Neural cell (in vitro differentiated cells): ENCODE results near the gene CELF5. TPM values are rescaled to one million over a fixed set of nuclear protein-coding genes. Genes with fewer than 3 reads are reported as not detected.

Source experiments
- H2AFZ ChIP-seq: fragments of 200-600, 300-800 bp; sonication (generic), shearing (Covaris generic); 2 replicates; pipeline ENCODE4 v1.6.0; 2014; ENCODE audit warnings: low read depth, mild to moderate bottlenecking, antibody characterized with exemption, low read length, moderate library complexity
- H3F3A ChIP-seq: fragments of 200-600 bp; shearing (Covaris generic); 2 replicates; pipeline ENCODE4 v1.6.1; 2016; ENCODE audit warnings: mild to moderate bottlenecking, moderate library complexity, mixed read lengths, antibody characterized with exemption, low read length; ENCODE audit not compliant: insufficient read depth, poor library complexity, severe bottlenecking
- H3K27ac ChIP-seq: fragments of 200-600, 300-800 bp; sonication (generic), shearing (Covaris generic); 2 replicates; pipeline ENCODE4 v1.5.1; 2014; ENCODE audit warnings: mild to moderate bottlenecking, low read length, moderate library complexity
- H3K27me3 ChIP-seq: fragments of 300-800, 200-600 bp; sonication (generic), shearing (Covaris generic); 2 replicates; pipeline ENCODE4 v1.6.0; 2014; ENCODE audit warnings: mild to moderate bottlenecking, low read depth, low read length, moderate library complexity; ENCODE audit not compliant: insufficient read depth
- H3K36me3 ChIP-seq: fragments of 300-800, 200-600 bp; sonication (generic), shearing (Covaris generic); 2 replicates; pipeline ENCODE4 v1.5.1; 2014; ENCODE audit warnings: mild to moderate bottlenecking, antibody characterized with exemption, low read length, moderate library complexity; ENCODE audit not compliant: insufficient read depth
- H3K4me2 ChIP-seq: fragments of 300-800, 200-600 bp; sonication (generic), shearing (Covaris generic); 2 replicates; pipeline ENCODE4 v1.6.0; 2014; ENCODE audit warnings: mild to moderate bottlenecking, low read length
- H3K4me3 ChIP-seq: fragments of 300-800, 200-600 bp; sonication (generic), shearing (Covaris generic); 2 replicates; pipeline ENCODE4 v1.5.1; 2014; ENCODE audit warnings: mild to moderate bottlenecking, low read length, moderate library complexity
- H3K79me2 ChIP-seq: fragments of 200-600 bp; shearing (Covaris generic); replicated peaks from 2 replicates; pipeline ENCODE4 v1.6.0; 2014; ENCODE audit warnings: mild to moderate bottlenecking, low read length, moderate library complexity; ENCODE audit not compliant: insufficient read depth
- H3K9ac ChIP-seq: fragments of 300-800, 200-600 bp; sonication (generic), shearing (Covaris generic); 2 replicates; pipeline ENCODE4 v1.6.1; 2016; ENCODE audit warnings: mild to moderate bottlenecking, low read length, mixed read lengths
- H3K9me2 ChIP-seq: fragments of 200-600 bp; shearing (Covaris generic); 2 replicates; pipeline ENCODE4 v1.6.1; 2016; ENCODE audit warnings: mild to moderate bottlenecking, low read length, mixed read lengths; ENCODE audit not compliant: insufficient read depth
- H3K9me3 ChIP-seq: fragments of 200-600, 300-800 bp; sonication (generic), shearing (Covaris generic); 2 replicates; pipeline ENCODE4 v1.6.1; 2016; ENCODE audit warnings: mild to moderate bottlenecking, mixed run types, low read length, moderate library complexity, mixed read lengths
- H4K20me1 ChIP-seq: fragments of 200-600 bp; shearing (Covaris generic); 2 replicates; pipeline ENCODE4 v1.6.1; 2016; ENCODE audit warnings: mild to moderate bottlenecking, mixed run types; ENCODE audit not compliant: insufficient read depth
- EP300 ChIP-seq: fragments of 450-650 bp; conservative IDR thresholded peaks from 2 replicates; pipeline ENCODE4 v1.6.1; 2014; ENCODE audit warnings: antibody characterized with exemption, mild to moderate bottlenecking, moderate library complexity; ENCODE audit not compliant: poor library complexity, severe bottlenecking
- MXI1 ChIP-seq: fragments of 450-650 bp; conservative IDR thresholded peaks from 2 replicates; pipeline ENCODE4 v1.6.1; 2014; ENCODE audit warnings: antibody characterized with exemption, mild to moderate bottlenecking; ENCODE audit not compliant: poor library complexity, severe bottlenecking
- POLR2AphosphoS5 ChIP-seq: IDR thresholded peaks from 2 replicates; pipeline ENCODE4 v1.6.1; 2012
- RAD21 ChIP-seq: fragments of 450-650 bp; conservative IDR thresholded peaks from 2 replicates; pipeline ENCODE4 v1.6.1; 2014; ENCODE audit warnings: antibody characterized with exemption, mild to moderate bottlenecking, moderate library complexity
- TAF1 ChIP-seq: IDR thresholded peaks from 2 replicates; pipeline ENCODE4 v1.6.1; 2012; ENCODE audit warnings: low read depth
- polyA plus RNA-seq: library from polyadenylated mRNA; depleted of rRNA; stranded (reverse); fragments of >200 nt; gene quantifications from 2 replicates; pipeline ENCODE4 v1.2.3, GENCODE V29; 2014
- TF ChIP-seq, protein P1 (sequence below): fragments of 450-650 bp; IDR thresholded peaks from 2 replicates; pipeline ENCODE4 v1.5.1; 2014; ENCODE audit warnings: antibody characterized with exemption, mild to moderate bottlenecking, moderate library complexity; ENCODE audit not compliant: poor library complexity, severe bottlenecking
- TF ChIP-seq, protein P2 (sequence below): IDR thresholded peaks from 2 replicates; pipeline ENCODE4 v1.6.1; 2012; ENCODE audit warnings: borderline replicate concordance

The CELF5 gene
- polyA plus RNA-seq, 1 donor from 2014 or later: 130 TPM

DNA sequence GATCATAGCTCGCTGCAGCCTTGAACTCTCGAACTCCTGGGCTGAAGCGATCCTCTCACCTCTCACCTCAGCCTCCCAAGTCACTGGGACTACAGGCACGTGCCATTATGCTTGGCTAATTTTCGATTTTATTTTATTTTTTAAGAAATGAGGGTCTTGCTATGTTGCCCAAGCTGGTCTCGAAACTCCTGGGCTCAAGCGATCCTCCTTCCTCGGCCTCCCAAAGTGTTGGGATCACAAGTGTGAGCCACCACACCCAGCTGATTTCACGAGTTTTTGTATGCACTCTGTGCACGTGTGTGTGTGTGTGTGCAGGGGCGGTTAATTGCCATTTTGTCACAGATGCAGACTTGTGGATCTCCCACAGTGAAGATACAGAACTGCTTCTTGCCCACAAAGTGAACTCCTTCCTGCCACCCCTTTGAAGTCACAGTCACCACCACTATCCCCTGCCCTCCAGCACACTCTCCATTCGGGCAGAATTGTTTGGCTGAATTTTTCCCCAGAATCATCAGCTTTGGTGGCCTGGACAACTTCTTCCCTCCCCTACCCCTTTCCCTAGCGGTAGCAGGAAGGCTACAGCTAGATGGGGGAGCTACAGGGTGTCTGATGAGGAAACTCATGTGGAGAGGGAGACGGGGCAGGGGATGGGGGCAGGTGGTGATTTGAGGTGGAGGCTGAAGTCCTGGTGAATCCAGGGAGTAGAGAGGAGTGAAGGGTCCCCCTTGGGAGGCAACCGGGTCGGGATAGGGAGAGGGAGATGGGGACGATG is 59.6 kb downstream of the CELF5 start:
- Histone ChIP-seq H3K27ac (no peak overlapping the region), H3K9ac (no peak overlapping the region), H3K36me3 (peaks cover 8% of the 10 kb centered on the region), H3F3A (no peaks in the 10 kb centered on the region), H4K20me1 (no peaks in the 10 kb centered on the region), H3K9me3 (no peaks in the 10 kb centered on the region), H3K79me2 (no peaks in the 10 kb centered on the region), H2AFZ (no peak overlapping the region), H3K9me2 (no peaks in the 10 kb centered on the region), H3K4me3 (no peak overlapping the region), H3K27me3 (no peaks in the 10 kb centered on the region), H3K4me2 (no peak overlapping the region)
- no peak for TF ChIP-seq POLR2AphosphoS5
- no peak for TF ChIP-seq TAF1
- no peak for TF ChIP-seq MXI1
- no peak for TF ChIP-seq EP300

DNA sequence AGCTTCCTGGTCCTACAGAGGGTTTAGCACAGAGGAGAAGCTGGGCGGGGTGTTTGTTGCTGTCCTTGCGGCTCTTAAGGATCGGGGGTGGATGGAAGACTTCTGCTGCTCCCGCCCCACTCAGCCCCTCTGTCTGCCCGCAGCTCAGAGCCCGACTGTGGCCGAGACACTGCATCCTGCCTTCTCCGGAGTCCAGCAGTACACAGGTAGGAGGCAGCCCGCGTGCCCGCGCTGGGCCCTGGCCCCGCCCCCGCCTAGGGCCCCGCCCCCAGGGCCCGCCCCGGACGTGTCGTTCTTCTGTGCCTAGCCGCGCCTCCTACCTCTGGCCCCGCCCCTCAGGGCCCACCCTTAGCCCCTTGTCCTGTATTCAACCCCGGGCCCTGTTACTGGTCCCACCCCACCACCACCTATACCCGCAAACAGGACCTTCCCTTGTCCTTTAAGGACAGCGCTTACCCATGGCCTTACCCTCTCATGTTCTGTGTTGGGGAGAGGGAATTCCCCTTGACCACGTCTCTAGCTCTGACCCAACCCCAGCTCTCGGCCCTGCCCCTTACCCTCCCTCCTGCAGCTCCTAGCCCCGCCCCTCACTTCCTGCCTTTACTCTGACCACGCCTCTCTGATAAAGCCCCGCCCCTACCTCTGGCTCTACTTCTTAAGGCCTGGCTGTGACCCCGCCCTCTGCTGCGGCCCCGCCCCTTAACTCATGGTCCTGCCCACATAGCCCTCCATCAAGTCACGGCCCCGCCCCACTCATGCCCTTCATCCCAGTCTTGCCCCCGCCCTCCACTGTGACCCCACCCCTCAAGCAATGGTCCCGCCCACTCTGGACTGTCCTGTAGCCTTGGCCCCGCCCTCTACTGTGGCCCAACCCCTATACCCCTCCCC is 60.5 kb downstream of the CELF5 start:
- Histone ChIP-seq H3K9me3 (no peaks in the 10 kb centered on the region), H3K36me3 (peaks cover 8% of the 10 kb centered on the region), H3K4me2 (no peak overlapping the region), H3K27me3 (no peaks in the 10 kb centered on the region), H3F3A (no peaks in the 10 kb centered on the region), H2AFZ (no peak overlapping the region), H3K4me3 (no peak overlapping the region), H3K9me2 (no peaks in the 10 kb centered on the region), H3K79me2 (no peaks in the 10 kb centered on the region), H4K20me1 (no peaks in the 10 kb centered on the region), H3K9ac (no peak overlapping the region), H3K27ac (no peak overlapping the region)
- no peak for TF ChIP-seq RAD21
- TF ChIP-seq, protein P1, sequence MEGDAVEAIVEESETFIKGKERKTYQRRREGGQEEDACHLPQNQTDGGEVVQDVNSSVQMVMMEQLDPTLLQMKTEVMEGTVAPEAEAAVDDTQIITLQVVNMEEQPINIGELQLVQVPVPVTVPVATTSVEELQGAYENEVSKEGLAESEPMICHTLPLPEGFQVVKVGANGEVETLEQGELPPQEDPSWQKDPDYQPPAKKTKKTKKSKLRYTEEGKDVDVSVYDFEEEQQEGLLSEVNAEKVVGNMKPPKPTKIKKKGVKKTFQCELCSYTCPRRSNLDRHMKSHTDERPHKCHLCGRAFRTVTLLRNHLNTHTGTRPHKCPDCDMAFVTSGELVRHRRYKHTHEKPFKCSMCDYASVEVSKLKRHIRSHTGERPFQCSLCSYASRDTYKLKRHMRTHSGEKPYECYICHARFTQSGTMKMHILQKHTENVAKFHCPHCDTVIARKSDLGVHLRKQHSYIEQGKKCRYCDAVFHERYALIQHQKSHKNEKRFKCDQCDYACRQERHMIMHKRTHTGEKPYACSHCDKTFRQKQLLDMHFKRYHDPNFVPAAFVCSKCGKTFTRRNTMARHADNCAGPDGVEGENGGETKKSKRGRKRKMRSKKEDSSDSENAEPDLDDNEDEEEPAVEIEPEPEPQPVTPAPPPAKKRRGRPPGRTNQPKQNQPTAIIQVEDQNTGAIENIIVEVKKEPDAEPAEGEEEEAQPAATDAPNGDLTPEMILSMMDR: no peak
- TF ChIP-seq MXI1: no peak

DNA sequence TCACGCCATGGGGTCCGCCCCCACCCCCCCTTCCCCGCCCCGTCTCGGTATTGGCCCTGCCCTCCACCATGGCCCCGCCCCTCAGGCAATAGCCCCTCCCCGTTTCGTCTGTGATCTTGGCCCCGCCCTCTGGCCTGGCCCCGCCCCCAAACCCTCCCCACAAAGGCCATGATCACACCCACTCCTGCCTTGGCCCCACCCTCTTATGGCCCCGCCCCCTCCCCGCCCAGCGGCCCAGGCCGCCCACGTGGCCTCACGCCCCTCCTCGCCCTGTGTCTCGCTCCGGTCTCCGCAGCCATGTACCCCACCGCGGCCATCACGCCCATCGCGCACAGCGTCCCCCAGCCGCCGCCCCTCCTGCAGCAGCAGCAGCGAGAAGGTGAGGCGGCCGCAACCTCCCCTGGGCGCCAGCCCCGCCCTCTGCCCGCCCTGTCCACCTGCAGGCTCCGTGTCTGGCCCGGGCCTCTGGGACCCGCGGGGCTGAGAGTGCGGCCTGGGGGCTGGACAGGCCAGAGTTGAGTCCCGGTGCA is 61.3 kb downstream of the CELF5 start:
- Histone ChIP-seq H3K4me3 (no peak overlapping the region), H3K27me3 (no peaks in the 10 kb centered on the region), H2AFZ (no peak overlapping the region), H3F3A (no peaks in the 10 kb centered on the region), H3K9me2 (no peaks in the 10 kb centered on the region), H3K9me3 (no peaks in the 10 kb centered on the region), H3K27ac (no peak overlapping the region), H3K36me3 (peaks cover 8% of the 10 kb centered on the region), H3K4me2 (no peak overlapping the region), H4K20me1 (no peaks in the 10 kb centered on the region), H3K79me2 (no peaks in the 10 kb centered on the region), H3K9ac (no peak overlapping the region)
- TF ChIP-seq, protein P2, sequence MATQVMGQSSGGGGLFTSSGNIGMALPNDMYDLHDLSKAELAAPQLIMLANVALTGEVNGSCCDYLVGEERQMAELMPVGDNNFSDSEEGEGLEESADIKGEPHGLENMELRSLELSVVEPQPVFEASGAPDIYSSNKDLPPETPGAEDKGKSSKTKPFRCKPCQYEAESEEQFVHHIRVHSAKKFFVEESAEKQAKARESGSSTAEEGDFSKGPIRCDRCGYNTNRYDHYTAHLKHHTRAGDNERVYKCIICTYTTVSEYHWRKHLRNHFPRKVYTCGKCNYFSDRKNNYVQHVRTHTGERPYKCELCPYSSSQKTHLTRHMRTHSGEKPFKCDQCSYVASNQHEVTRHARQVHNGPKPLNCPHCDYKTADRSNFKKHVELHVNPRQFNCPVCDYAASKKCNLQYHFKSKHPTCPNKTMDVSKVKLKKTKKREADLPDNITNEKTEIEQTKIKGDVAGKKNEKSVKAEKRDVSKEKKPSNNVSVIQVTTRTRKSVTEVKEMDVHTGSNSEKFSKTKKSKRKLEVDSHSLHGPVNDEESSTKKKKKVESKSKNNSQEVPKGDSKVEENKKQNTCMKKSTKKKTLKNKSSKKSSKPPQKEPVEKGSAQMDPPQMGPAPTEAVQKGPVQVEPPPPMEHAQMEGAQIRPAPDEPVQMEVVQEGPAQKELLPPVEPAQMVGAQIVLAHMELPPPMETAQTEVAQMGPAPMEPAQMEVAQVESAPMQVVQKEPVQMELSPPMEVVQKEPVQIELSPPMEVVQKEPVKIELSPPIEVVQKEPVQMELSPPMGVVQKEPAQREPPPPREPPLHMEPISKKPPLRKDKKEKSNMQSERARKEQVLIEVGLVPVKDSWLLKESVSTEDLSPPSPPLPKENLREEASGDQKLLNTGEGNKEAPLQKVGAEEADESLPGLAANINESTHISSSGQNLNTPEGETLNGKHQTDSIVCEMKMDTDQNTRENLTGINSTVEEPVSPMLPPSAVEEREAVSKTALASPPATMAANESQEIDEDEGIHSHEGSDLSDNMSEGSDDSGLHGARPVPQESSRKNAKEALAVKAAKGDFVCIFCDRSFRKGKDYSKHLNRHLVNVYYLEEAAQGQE: no peak
- TF ChIP-seq POLR2AphosphoS5 (no peak), MXI1 (no peak), RAD21 (no peak), TAF1 (no peak)
